ENCODE measurements around the gene TLE1. TPM values are rescaled to one million over a fixed set of nuclear protein-coding genes. Genes with fewer than 3 reads are reported as not detected.

TLE1 gene
- total RNA-seq, 1 experiment from 2014 or later, result 21.9 TPM

GRCh38 chr9:81574405-81574804, 114.9 kb downstream of the TLE1 start:
- intact Hi-C loops (cut with micrococcal nuclease), result no loop called here
- ChIA-PET POLR2A (interaction anchor here (0.5 kb wide), 1 partner anchor 76 kb away, joined by 3 read pairs; no protein-coding TSS in a partner anchor), CTCF (no interaction called here)
- Mint-ChIP-seq H3K4me1 (ENCODE audit: insufficient read depth, unreplicated experiment) (no peaks in the 10 kb centered on the region), H3K36me3 (ENCODE audit: insufficient read depth, unreplicated experiment) (peaks cover 4% of the 10 kb centered on the region), H3K9me3 (ENCODE audit: unreplicated experiment) (no peaks in the 10 kb centered on the region), H3K27ac (ENCODE audit: low read depth, unreplicated experiment) (no peak overlapping the region), H3K27me3 (ENCODE audit: insufficient read depth, unreplicated experiment) (no peaks in the 10 kb centered on the region), H3K4me3 (ENCODE audit: unreplicated experiment) (no peak overlapping the region)
- DNase-seq (ENCODE audit: unreplicated experiment), result no peak
- TF ChIP-seq CTCF (IDR thresholded peaks at IDR 0.05; ENCODE audit: unreplicated experiment), result no peak
- BruUV-seq (replicated peaks), result no TSS peak

GRCh38 chr9:81573415-81574321, 115.7 kb downstream of the TLE1 start:
- no peak overlapping the region for H3K4me3 Mint-ChIP-seq (ENCODE audit: unreplicated experiment)
- CTCF ChIA-PET, result no interaction called here
- POLR2A ChIA-PET, result interaction anchor here (0.5 kb wide), 1 partner anchor 77 kb away, joined by 3 read pairs; no protein-coding TSS in a partner anchor

GRCh38 chr9:81570083-81570482, 119.3 kb downstream of the TLE1 start:
- POLR2A ChIA-PET, result interaction anchor here (0.6 to 1.6 kb wide), 4 partner anchors 19 to 115 kb away, joined by 3 to 4 read pairs (median 4); no protein-coding TSS in a partner anchor
- CTCF ChIA-PET, result no interaction called here

More at GRCh38 chr9:81573415-81574321, 115.7 kb downstream of the TLE1 start:
- Mint-ChIP-seq H3K27me3 (ENCODE audit: insufficient read depth, unreplicated experiment) (no peaks in the 10 kb centered on the region), H3K4me1 (ENCODE audit: insufficient read depth, unreplicated experiment) (no peaks in the 10 kb centered on the region), H3K27ac (ENCODE audit: low read depth, unreplicated experiment) (peak overlapping the region; percentile 29), H3K9me3 (ENCODE audit: unreplicated experiment) (no peaks in the 10 kb centered on the region), H3K36me3 (ENCODE audit: insufficient read depth, unreplicated experiment) (peaks cover 4% of the 10 kb centered on the region)
- no TSS peak for BruUV-seq (replicated peaks)
- intact Hi-C loops (cut with micrococcal nuclease), result no loop called here
- no peak for DNase-seq (ENCODE audit: unreplicated experiment)
- no peak for TF ChIP-seq CTCF (IDR thresholded peaks at IDR 0.05; ENCODE audit: unreplicated experiment)

More at GRCh38 chr9:81570083-81570482, 119.3 kb downstream of the TLE1 start:
- Mint-ChIP-seq H3K4me1 (ENCODE audit: insufficient read depth, unreplicated experiment) (no peaks in the 10 kb centered on the region), H3K36me3 (ENCODE audit: insufficient read depth, unreplicated experiment) (no peaks in the 10 kb centered on the region), H3K9me3 (ENCODE audit: unreplicated experiment) (no peaks in the 10 kb centered on the region), H3K27me3 (ENCODE audit: insufficient read depth, unreplicated experiment) (no peaks in the 10 kb centered on the region), H3K27ac (ENCODE audit: low read depth, unreplicated experiment) (no peak overlapping the region), H3K4me3 (ENCODE audit: unreplicated experiment) (no peak overlapping the region)
- BruUV-seq (replicated peaks), result no TSS peak
- DNase-seq (ENCODE audit: unreplicated experiment), result no peak
- no peak for TF ChIP-seq CTCF (IDR thresholded peaks at IDR 0.05; ENCODE audit: unreplicated experiment)
- intact Hi-C loops (cut with micrococcal nuclease), result no loop called here

Measured in MCF 10A (cell line).